ENCODE data around the gene EIF3D. TPM values are rescaled to one million over a fixed set of nuclear protein-coding genes. Genes with fewer than 3 reads are reported as not detected.

Gene EIF3D
- total RNA-seq, 1 donor from 2014 or later, result 133 TPM

GRCh38 chr22:36512333-36512732, 16.6 kb downstream of the EIF3D start:
- no peak for TF ChIP-seq CTCF (IDR thresholded peaks at IDR 0.05)
- intact Hi-C loops (cut with DNase I), result no loop called here
- H3K9me3 ChIP-seq, result no peaks in the 10 kb centered on the region
- no peak for ATAC-seq
- peaks cover 74% of the 10 kb centered on the region for H3K36me3 ChIP-seq
- DNase-seq, result no peak
- H3K27ac ChIP-seq, result no peak overlapping the region
- H3K27me3 ChIP-seq (ENCODE audit: low read depth), result no peaks in the 10 kb centered on the region
- peaks cover 4% of the 10 kb centered on the region for H3K4me1 ChIP-seq
- no peak overlapping the region for H3K4me3 ChIP-seq

GRCh38 chr22:36510966-36511881, 17.7 kb downstream of the EIF3D start:
- ATAC-seq, result no peak
- Histone ChIP-seq H3K27me3 (ENCODE audit: low read depth) (no peaks in the 10 kb centered on the region), H3K27ac (no peak overlapping the region), H3K4me1 (peaks cover 12% of the 10 kb centered on the region), H3K36me3 (peaks cover 63% of the 10 kb centered on the region), H3K4me3 (no peak overlapping the region), H3K9me3 (no peaks in the 10 kb centered on the region)
- peak; percentile 54 for TF ChIP-seq CTCF (IDR thresholded peaks at IDR 0.05)
- no peak for DNase-seq
- intact Hi-C loops (cut with DNase I), result no loop called here

- Histone ChIP-seq H3K4me1 (peaks cover 15% of the 10 kb centered on the region), H3K4me3 (no peak overlapping the region), H3K36me3 (peaks cover 55% of the 10 kb centered on the region), H3K27me3 (ENCODE audit: low read depth) (no peaks in the 10 kb centered on the region), H3K27ac (no peak overlapping the region), H3K9me3 (no peaks in the 10 kb centered on the region)
- ATAC-seq (peak in 1 of 2 donors; percentile 30), DNase-seq (no peak)
- intact Hi-C loops (cut with DNase I), result no loop called here
- no peak for TF ChIP-seq CTCF (IDR thresholded peaks at IDR 0.05)
Measured at GRCh38 chr22:36510384-36510783, 18.6 kb downstream of the EIF3D start.

GRCh38 chr22:36507518-36508010, 21.4 kb downstream of the EIF3D start:
- Histone ChIP-seq H3K4me1 (peaks cover 15% of the 10 kb centered on the region), H3K36me3 (peaks cover 34% of the 10 kb centered on the region), H3K4me3 (peak overlapping the region; percentile 75), H3K27me3 (ENCODE audit: low read depth) (no peaks in the 10 kb centered on the region), H3K27ac (peak overlapping the region; percentile 77), H3K9me3 (no peaks in the 10 kb centered on the region)
- ATAC-seq (no peak), DNase-seq (no peak)
- TF ChIP-seq CTCF (IDR thresholded peaks at IDR 0.05), result no peak
- intact Hi-C loops (cut with DNase I), result no loop called here

GRCh38 chr22:36506637-36507517, 22.1 kb downstream of the EIF3D start, which contains the start of gene FOXRED2:
Gene FOXRED2 (minus strand): TSS chr22:36507040. CDS start chr22:36506422, 618 bp downstream.
- H3K27me3 ChIP-seq (ENCODE audit: low read depth), result no peaks in the 10 kb centered on the region
- H3K27ac ChIP-seq, result peak within 1 kb of the TSS; percentile 77
- no peak for TF ChIP-seq CTCF (IDR thresholded peaks at IDR 0.05)
- peak within 1 kb of the TSS; percentile 75 for H3K4me3 ChIP-seq
- no peaks in the 10 kb centered on the region for H3K9me3 ChIP-seq
- intact Hi-C loops (cut with DNase I), result no loop called here
- peak; percentile 94 to 95 for ATAC-seq
- peaks cover 27% of the 10 kb centered on the region for H3K36me3 ChIP-seq
- peaks cover 15% of the 10 kb centered on the region for H3K4me1 ChIP-seq
- DNase-seq, result peak; percentile 93
